Body of pancreas (tissue), 4 donors: ENCODE results near the gene ING1.

Experiments
- POLR2A ChIP-seq, 3 donors: fragments of 450-650 bp; IDR thresholded peaks; one replicate each; pipeline ENCODE4 v1.6.1; 2016; ENCODE audit warnings: antibody characterized with exemption in 3 of 3, mild to moderate bottlenecking in 2 of 3
- TF ChIP-seq, protein P1 (sequence below), 7 experiments: fragments of 450-650 bp in 4 of 7; fragments of 200-600 bp in 3 of 7; sonication (generic) in 3 of 7; IDR thresholded peaks; one replicate each; pipeline ENCODE4 v1.5.1; 2016 to 2019; ENCODE audit warnings: antibody characterized with exemption in 7 of 7

GRCh38 chr13:110696776-110697175 is 16.7 kb upstream of the ING1 start:
- TF ChIP-seq, protein P1, sequence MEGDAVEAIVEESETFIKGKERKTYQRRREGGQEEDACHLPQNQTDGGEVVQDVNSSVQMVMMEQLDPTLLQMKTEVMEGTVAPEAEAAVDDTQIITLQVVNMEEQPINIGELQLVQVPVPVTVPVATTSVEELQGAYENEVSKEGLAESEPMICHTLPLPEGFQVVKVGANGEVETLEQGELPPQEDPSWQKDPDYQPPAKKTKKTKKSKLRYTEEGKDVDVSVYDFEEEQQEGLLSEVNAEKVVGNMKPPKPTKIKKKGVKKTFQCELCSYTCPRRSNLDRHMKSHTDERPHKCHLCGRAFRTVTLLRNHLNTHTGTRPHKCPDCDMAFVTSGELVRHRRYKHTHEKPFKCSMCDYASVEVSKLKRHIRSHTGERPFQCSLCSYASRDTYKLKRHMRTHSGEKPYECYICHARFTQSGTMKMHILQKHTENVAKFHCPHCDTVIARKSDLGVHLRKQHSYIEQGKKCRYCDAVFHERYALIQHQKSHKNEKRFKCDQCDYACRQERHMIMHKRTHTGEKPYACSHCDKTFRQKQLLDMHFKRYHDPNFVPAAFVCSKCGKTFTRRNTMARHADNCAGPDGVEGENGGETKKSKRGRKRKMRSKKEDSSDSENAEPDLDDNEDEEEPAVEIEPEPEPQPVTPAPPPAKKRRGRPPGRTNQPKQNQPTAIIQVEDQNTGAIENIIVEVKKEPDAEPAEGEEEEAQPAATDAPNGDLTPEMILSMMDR (IDR thresholded peaks at IDR 0.05), result no peak
- no peak for TF ChIP-seq POLR2A (IDR thresholded peaks at IDR 0.05)
